B cell (primary cell): ENCODE data around the gene TPO. TPM values are rescaled to one million over a fixed set of nuclear protein-coding genes. Genes with fewer than 3 reads are reported as not detected.

ENCODE experiments used
- ATAC-seq: fragments of 200-7000 bp; cut with Tn5 transposase; one replicate; pipeline ENCODE4 v1.10.0; 2021; ENCODE audit warnings: low read depth, mild to moderate bottlenecking, moderate number of reproducible peaks, moderate library complexity
- CTCF ChIA-PET: fragments of 350-600 bp; sonication (Branson Sonifier 250); formaldehyde crosslinking; loops from one replicate; lab custom pipeline; 2021; ENCODE audit warnings: antibody characterized with exemption, inconsistent platforms; lab: Charles Lee
- POLR2A ChIA-PET: fragments of 350-600 bp; sonication (Branson Sonifier 250); formaldehyde crosslinking; loops from one replicate; lab custom pipeline; 2021; ENCODE audit warnings: antibody characterized with exemption; lab: Charles Lee
- DNase-seq: peaks from one replicate; pipeline ENCODE4 v3.0.0; 2013
- H2AFZ ChIP-seq: 2 replicates; pipeline ENCODE4 v1.6.1; 2012; ENCODE audit warnings: mild to moderate bottlenecking, low read depth, low read length; ENCODE audit not compliant: insufficient read depth, poor library complexity, severe bottlenecking
- H3K27ac ChIP-seq, 2 donors: 1 replicate in 1 of 2; 2 replicates in 1 of 2; pipeline ENCODE4 v1.5.1; 2012 to 2013; ENCODE audit warnings: low read length in 2 of 2, mild to moderate bottlenecking in 2 of 2, moderate library complexity in 1 of 2
- H3K27me3 ChIP-seq, 4 experiments: fragments of 200-600 bp in 1 of 4; sonication (generic) in 1 of 4; replicated peaks in 1 of 4; 1 replicate in 2 of 4; 2 replicates in 2 of 4; pipeline versions ENCODE4 v1.6.1 to v1.7.0; 2013 to 2016; ENCODE audit warnings: low read length in 3 of 4, mild to moderate bottlenecking in 2 of 4, mixed read lengths in 1 of 4, moderate library complexity in 1 of 4; ENCODE audit not compliant: insufficient read depth in 4 of 4, control insufficient read depth in 3 of 4; ENCODE audit errors: control extremely low read depth in 1 of 4
- H3K36me3 ChIP-seq, 2 experiments: replicated peaks in 1 of 2; 1 replicate in 1 of 2; 2 replicates in 1 of 2; pipeline versions ENCODE4 v1.6.1 to v1.7.1; 2013; ENCODE audit warnings: low read length in 1 of 2; ENCODE audit not compliant: insufficient read depth in 2 of 2, control insufficient read depth in 1 of 2; ENCODE audit errors: control extremely low read depth in 1 of 2, extremely low read depth in 1 of 2
- H3K4me1 ChIP-seq, 2 donors: fragments of 200-600 bp in 1 of 2; sonication (generic) in 1 of 2; 1 replicate in 1 of 2; 2 replicates in 1 of 2; pipeline versions ENCODE4 v1.5.1 to v1.6.1; 2013 to 2017; ENCODE audit warnings: low read length in 2 of 2; ENCODE audit not compliant: control insufficient read depth in 2 of 2, insufficient read depth in 2 of 2
- H3K4me2 ChIP-seq: replicated peaks from 2 replicates; pipeline ENCODE3; 2012; ENCODE audit warnings: mild to moderate bottlenecking, low read depth, low read length; ENCODE audit not compliant: poor library complexity, severe bottlenecking
- H3K4me3 ChIP-seq, 5 experiments: fragments of 200-600 bp in 1 of 5; sonication (generic) in 1 of 5; 1 replicate in 3 of 5; 2 replicates in 2 of 5; pipeline versions ENCODE4 v1.5.1 to v1.7.0; 2011 to 2016; ENCODE audit warnings: low read length in 4 of 5, mild to moderate bottlenecking in 4 of 5, low read depth in 2 of 5, control low read depth in 1 of 5, moderate library complexity in 1 of 5; ENCODE audit not compliant: insufficient read depth in 1 of 5; ENCODE audit errors: control extremely low read depth in 1 of 5, extremely low read depth in 1 of 5
- H3K79me2 ChIP-seq: fragments of 200-600 bp; sonication (generic); one replicate; pipeline ENCODE4 v1.6.0; 2016; ENCODE audit warnings: low read length; ENCODE audit not compliant: control insufficient read depth, insufficient read depth
- H3K9ac ChIP-seq: fragments of 200-600 bp; sonication (generic); 2 replicates; pipeline ENCODE4 v1.6.1; 2017; ENCODE audit warnings: mild to moderate bottlenecking, low read length, moderate library complexity
- H3K9me3 ChIP-seq, 3 donors: one replicate each; pipeline versions ENCODE4 v1.6.1 to v1.7.1; 2013; ENCODE audit warnings: low read length in 2 of 3; ENCODE audit not compliant: control insufficient read depth in 2 of 3, insufficient read depth in 1 of 3; ENCODE audit errors: control extremely low read depth in 1 of 3
- H4K20me1 ChIP-seq: 2 replicates; pipeline ENCODE4 v1.6.0; 2012; ENCODE audit warnings: mild to moderate bottlenecking, low read length; ENCODE audit not compliant: insufficient read depth, control insufficient read depth, poor library complexity, severe bottlenecking
- H3K27ac Mint-ChIP-seq: one replicate; pipeline ENCODE4 v1.8.0; 2021; ENCODE audit warnings: mixed read lengths
- H3K27me3 Mint-ChIP-seq: one replicate; pipeline ENCODE4 v1.8.0; 2021; ENCODE audit warnings: mixed read lengths
- H3K4me1 Mint-ChIP-seq: one replicate; pipeline ENCODE4 v1.8.0; 2021; ENCODE audit warnings: mixed read lengths
- H3K4me3 Mint-ChIP-seq: one replicate; pipeline ENCODE4 v1.8.0; 2021; ENCODE audit warnings: mixed read lengths
- H3K9me3 Mint-ChIP-seq: one replicate; pipeline ENCODE4 v1.8.0; 2022; ENCODE audit warnings: mixed read lengths; ENCODE audit not compliant: insufficient read depth
- CTCF ChIP-seq: fragments of 200-600 bp; IDR thresholded peaks from one replicate; pipeline ENCODE4 v1.8.0; 2022; ENCODE audit warnings: antibody characterized with exemption, mild to moderate bottlenecking
- EZH2 ChIP-seq: IDR thresholded peaks from 2 replicates; pipeline ENCODE4 v1.6.1; 2012; ENCODE audit warnings: borderline replicate concordance, low read depth, mild to moderate bottlenecking, moderate library complexity, low read length; ENCODE audit not compliant: insufficient read depth, poor library complexity, severe bottlenecking
- WGBS: methylation state at CpG from one replicate; pipeline ENCODE4 v1.1.5; 2013; ENCODE audit warnings: missing lambda C conversion rate; ENCODE audit not compliant: insufficient coverage; 5-methylcytosine and 5-hydroxymethylcytosine counted together
- intact Hi-C: fragments of 100-400 bp; cut with micrococcal nuclease; formaldehyde crosslinking; loops from one replicate; pipeline ENCODE4 v1.10.0; 2022
- polyA plus RNA-seq: library from polyadenylated mRNA; depleted of rRNA; stranded (reverse); fragments of >200 nt; gene quantifications from 2 replicates; pipeline ENCODE4 v1.2.3, GENCODE V29; 2012
- total RNA-seq, 2 donors: library from RNA; stranded (reverse); fragments of 120-200 nt in 1 of 2; gene quantifications; 1 replicate in 1 of 2; 2 replicates in 1 of 2; pipeline versions ENCODE4 v1.2.3 to v1.2.4, GENCODE V29; 2013 to 2022

The TPO gene
- total and polyA plus RNA-seq, 2 donors (not counting 1 experiment from before 2014, with no cell fraction given): not detected

DNA sequence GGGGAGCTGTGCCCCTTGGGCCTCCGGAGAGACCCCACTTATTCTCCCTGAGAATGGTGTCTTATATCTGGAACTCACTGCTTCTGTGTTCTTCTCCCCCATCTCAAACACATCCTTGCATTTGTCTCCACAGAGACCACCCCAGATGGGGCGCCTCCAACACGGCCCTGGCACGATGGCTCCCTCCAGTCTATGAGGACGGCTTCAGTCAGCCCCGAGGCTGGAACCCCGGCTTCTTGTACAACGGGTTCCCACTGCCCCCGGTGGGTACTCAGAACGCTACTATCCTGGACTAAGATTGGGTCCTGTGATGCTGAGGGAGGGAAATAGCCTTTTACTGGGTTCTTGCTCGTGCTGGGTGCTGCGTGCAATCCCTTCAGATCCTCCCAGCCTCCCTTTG lies 40.3 kb downstream of the TPO start:
- Mint-ChIP-seq H3K27ac (no peak overlapping the region), H3K9me3 (no peaks in the 10 kb centered on the region), H3K4me1 (no peaks in the 10 kb centered on the region), H3K4me3 (no peak overlapping the region), H3K27me3 (peaks cover 15% of the 10 kb centered on the region)
- H2AFZ ChIP-seq: no peak overlapping the region
- H3K4me3 ChIP-seq: no peak overlapping the region
- no peaks in the 10 kb centered on the region for H3K36me3 ChIP-seq
- H3K27ac ChIP-seq: no peak overlapping the region
- ATAC-seq: no peak
- H3K9me3 ChIP-seq: peaks cover 0 to 4% (median 0%) of the 10 kb centered on the region in 3 donors
- no peak overlapping the region for H3K4me2 ChIP-seq
- no peaks in the 10 kb centered on the region for H4K20me1 ChIP-seq
- H3K79me2 ChIP-seq: no peaks in the 10 kb centered on the region
- DNase-seq: no peak
- ChIA-PET POLR2A (no interaction called here), CTCF (no interaction called here)
- peaks cover 0 to 5% (median 0%) of the 10 kb centered on the region in 4 experiments for H3K27me3 ChIP-seq
- WGBS: 91% methylated on average over 7 of the region's 12 CpGs
- no peaks in the 10 kb centered on the region for H3K4me1 ChIP-seq
- H3K9ac ChIP-seq: no peak overlapping the region
- no peak for TF ChIP-seq CTCF
- intact Hi-C loops: no loop called here

DNA sequence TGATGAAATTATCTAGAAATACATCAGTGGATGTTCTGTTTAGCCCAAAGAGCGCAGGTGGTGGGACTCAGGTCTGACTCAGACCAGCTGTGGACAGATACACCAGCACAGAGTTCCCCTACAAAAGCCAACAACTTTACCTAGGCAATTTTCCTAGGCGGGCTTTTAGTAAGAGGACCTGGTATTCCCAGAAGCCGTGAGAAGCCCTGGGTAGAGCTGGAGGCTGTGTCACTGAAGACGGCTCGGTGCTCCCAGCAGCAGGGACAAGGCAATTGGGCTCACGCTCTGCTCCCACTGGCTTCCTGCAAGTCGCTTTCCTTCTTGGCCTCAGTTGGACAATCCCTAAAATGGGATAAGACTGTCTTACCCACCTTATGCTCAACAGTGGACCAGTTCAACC lies 41.1 kb downstream of the TPO start:
- Histone ChIP-seq H3K79me2 (no peaks in the 10 kb centered on the region), H3K9ac (no peak overlapping the region), H3K27ac (no peak overlapping the region), H3K27me3 (peaks cover 0 to 5% (median 0%) of the 10 kb centered on the region in 4 experiments), H3K4me3 (no peak overlapping the region), H2AFZ (no peak overlapping the region), H4K20me1 (no peaks in the 10 kb centered on the region), H3K4me1 (no peaks in the 10 kb centered on the region), H3K4me2 (no peak overlapping the region), H3K36me3 (no peaks in the 10 kb centered on the region), H3K9me3 (peaks cover 0 to 4% (median 0%) of the 10 kb centered on the region in 3 donors)
- TF ChIP-seq CTCF (no peak), EZH2 (no peak)
- no peaks in the 10 kb centered on the region for H3K9me3 Mint-ChIP-seq
- ATAC-seq (no peak), DNase-seq (no peak)
- ChIA-PET POLR2A (no interaction called here), CTCF (no interaction called here)
- WGBS: 89% methylated on average over 7 of the region's 7 CpGs
- H3K27ac Mint-ChIP-seq: no peak overlapping the region
- H3K4me3 Mint-ChIP-seq: no peak overlapping the region
- intact Hi-C loops: no loop called here
- H3K27me3 Mint-ChIP-seq: peaks cover 11% of the 10 kb centered on the region
- H3K4me1 Mint-ChIP-seq: no peaks in the 10 kb centered on the region
